Upper lobe of left lung (tissue), 4 donors: Measurements from ENCODE around the gene FCSK.

Source experiments
- CTCF ChIP-seq, 6 experiments: fragments of 450-650 bp in 4 of 6; fragments of 200-600 bp in 2 of 6; sonication (generic) in 2 of 6; IDR thresholded peaks; one replicate each; pipeline ENCODE4 v1.5.1; 2016 to 2019; ENCODE audit warnings: antibody characterized with exemption in 6 of 6
- EP300 ChIP-seq, 4 donors: sonication (generic); formaldehyde crosslinking; IDR thresholded peaks; one replicate each; pipeline ENCODE4 v1.5.1; 2017; ENCODE audit warnings: antibody characterized with exemption in 4 of 4, control low read depth in 2 of 4
- POLR2A ChIP-seq, 4 donors: fragments of 450-650 bp; IDR thresholded peaks; one replicate each; pipeline ENCODE4 v1.5.1; 2016 to 2017; ENCODE audit warnings: antibody characterized with exemption in 4 of 4, mild to moderate bottlenecking in 2 of 4

- no peak for TF ChIP-seq POLR2A (IDR thresholded peaks at IDR 0.05)
- no peak for TF ChIP-seq EP300 (IDR thresholded peaks at IDR 0.05)
- TF ChIP-seq CTCF (IDR thresholded peaks at IDR 0.05) = peak in 5 of 6 experiments; percentile 22 to 39 (median 38)
Measured at GRCh38 chr16:70529051-70529777, 74.8 kb downstream of the FCSK start.
